Panc1 (cell line): Measurements from ENCODE around the gene ABCB4. TPM values are rescaled to one million over a fixed set of nuclear protein-coding genes. Genes with fewer than 3 reads are reported as not detected.

ENCODE experiments used
- ATAC-seq: fragments of 200-7000 bp; cut with Tn5 transposase; 2 replicates; pipeline ENCODE4 v1.9.1; 2020; ENCODE audit warnings: mild to moderate bottlenecking, moderate library complexity
- BruUV-seq: library from RNA; stranded (reverse); fragments of 400-500 nt; replicated peaks from 2 replicates; lab custom pipeline; 2021; lab: Mats Ljungman, UMichigan
- CTCF ChIA-PET: fragments of 300-600 bp; sonication (Branson Sonifier 250); formaldehyde crosslinking; loops from one replicate; lab custom pipeline; 2022; ENCODE audit warnings: antibody characterized with exemption; lab: Charles Lee
- POLR2A ChIA-PET: fragments of 300-600 bp; sonication (Branson Sonifier 250); formaldehyde crosslinking; loops from one replicate; lab custom pipeline; 2022; ENCODE audit warnings: antibody characterized with exemption; lab: Charles Lee
- DNase-seq: peaks from one replicate; pipeline ENCODE4 v3.0.0-alpha.2; 2010; ENCODE audit warnings: low read depth, low spot score
- H3K27ac ChIP-seq: 2 replicates; pipeline ENCODE4 v1.5.1; 2011; ENCODE audit warnings: mild to moderate bottlenecking, low read length, inconsistent platforms
- H3K27me3 ChIP-seq: fragments of 200-500 bp; sonication (Bioruptor generic); 2 replicates; pipeline ENCODE4 v1.6.0; 2014; ENCODE audit warnings: low read length, inconsistent platforms; ENCODE audit not compliant: control insufficient read depth, insufficient read depth
- H3K36me3 ChIP-seq: fragments of 200-500 bp; sonication (Bioruptor generic); 2 replicates; pipeline ENCODE4 v1.5.1; 2014; ENCODE audit warnings: inconsistent platforms, mild to moderate bottlenecking, low read length, moderate library complexity; ENCODE audit not compliant: control insufficient read depth, insufficient read depth
- H3K4me1 ChIP-seq: 2 replicates; pipeline ENCODE4 v1.5.1; 2011; ENCODE audit warnings: inconsistent platforms, mild to moderate bottlenecking, low read length, moderate library complexity; ENCODE audit not compliant: control insufficient read depth, insufficient read depth
- H3K4me3 ChIP-seq, 2 experiments: 2 replicates each; pipeline ENCODE4 v1.5.1; 2011 to 2012; ENCODE audit warnings: low read depth in 2 of 2, low read length in 2 of 2, mild to moderate bottlenecking in 2 of 2, inconsistent platforms in 1 of 2, moderate library complexity in 1 of 2
- H3K9me3 ChIP-seq: fragments of 200-500 bp; sonication (Bioruptor generic); 2 replicates; pipeline ENCODE4 v1.5.1; 2014; ENCODE audit warnings: low read depth, mild to moderate bottlenecking, inconsistent platforms, low read length, moderate library complexity; ENCODE audit not compliant: control insufficient read depth, insufficient read depth
- POLR2AphosphoS5 ChIP-seq: IDR thresholded peaks from 2 replicates; pipeline ENCODE4 v1.6.1; 2012; ENCODE audit warnings: mild to moderate bottlenecking, low read depth, low read length, moderate library complexity
- SIN3A ChIP-seq: IDR thresholded peaks from 2 replicates; pipeline ENCODE4 v1.6.1; 2012; ENCODE audit warnings: low read depth, mild to moderate bottlenecking, low read length, moderate library complexity, borderline replicate concordance; ENCODE audit not compliant: insufficient read depth
- TCF7L2 ChIP-seq: IDR thresholded peaks from 2 replicates; pipeline ENCODE4 v1.6.1; 2011; ENCODE audit warnings: mild to moderate bottlenecking, low read depth, low read length, inconsistent platforms
- in situ Hi-C: cut with HindIII; loops from 2 replicates; pipeline ENCODE4 v1.10.0; 2016; ENCODE audit warnings: low sequenced_read_pairs, low pct_unique_long_range_greater_than_20kb
- intact Hi-C: fragments of 100-400 bp; cut with micrococcal nuclease; formaldehyde crosslinking; loops from one replicate; pipeline ENCODE4 v1.10.0; 2022; ENCODE audit not compliant: unreplicated experiment
- total RNA-seq: library from RNA; stranded (reverse); gene quantifications from one replicate; pipeline ENCODE4 v1.2.1, GENCODE V29; 2021; ENCODE audit not compliant: unreplicated experiment
- TF ChIP-seq, protein P1 (sequence below), 2 experiments: IDR thresholded peaks; 2 replicates each; pipeline ENCODE4 v1.6.1; 2011 to 2012; ENCODE audit warnings: low read depth in 2 of 2, control low read depth in 1 of 2, low read length in 1 of 2, mild to moderate bottlenecking in 1 of 2, moderate library complexity in 1 of 2; ENCODE audit not compliant: insufficient read depth in 1 of 2
- TF ChIP-seq, protein P2 (sequence below): fragments of 450-650 bp; IDR thresholded peaks from 2 replicates; pipeline ENCODE4 v1.5.1; 2017; ENCODE audit warnings: mild to moderate bottlenecking

The ABCB4 gene
- total RNA-seq, 1 experiment from 2014 or later = 0.18 TPM

DNA sequence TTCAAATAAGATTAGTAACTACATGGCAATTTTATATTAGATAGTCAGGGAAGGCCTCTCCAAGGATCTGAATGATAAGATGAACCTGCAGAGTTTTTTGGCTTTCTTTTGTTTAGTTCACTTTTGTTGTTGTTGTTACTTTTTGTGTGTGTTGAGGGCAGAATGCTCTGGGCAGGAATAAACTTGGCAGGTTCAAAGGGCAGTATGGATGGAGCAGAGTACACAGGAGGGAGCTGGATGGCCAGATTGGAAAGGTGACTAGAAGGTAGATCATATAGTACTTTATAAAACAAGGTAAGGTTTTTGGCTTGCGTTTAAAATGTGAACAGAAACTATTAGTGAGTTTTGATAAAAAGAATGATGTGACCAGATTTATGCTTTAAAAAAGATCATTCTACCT lies 112.1 kb downstream of the ABCB4 start:
- Histone ChIP-seq H3K27me3 (no peaks in the 10 kb centered on the region), H3K36me3 (no peaks in the 10 kb centered on the region; the same call in 1 of the 2 replicates), H3K4me1 (no peaks in the 10 kb centered on the region), H3K9me3 (no peaks in the 10 kb centered on the region), H3K4me3 (no peak overlapping the region), H3K27ac (no peak overlapping the region)
- BruUV-seq = no TSS peak
- DNase-seq = no peak
- intact Hi-C loops (no loop called here), in situ Hi-C loops (no loop called here)
- no peak for TF ChIP-seq POLR2AphosphoS5
- TF ChIP-seq, protein P1, sequence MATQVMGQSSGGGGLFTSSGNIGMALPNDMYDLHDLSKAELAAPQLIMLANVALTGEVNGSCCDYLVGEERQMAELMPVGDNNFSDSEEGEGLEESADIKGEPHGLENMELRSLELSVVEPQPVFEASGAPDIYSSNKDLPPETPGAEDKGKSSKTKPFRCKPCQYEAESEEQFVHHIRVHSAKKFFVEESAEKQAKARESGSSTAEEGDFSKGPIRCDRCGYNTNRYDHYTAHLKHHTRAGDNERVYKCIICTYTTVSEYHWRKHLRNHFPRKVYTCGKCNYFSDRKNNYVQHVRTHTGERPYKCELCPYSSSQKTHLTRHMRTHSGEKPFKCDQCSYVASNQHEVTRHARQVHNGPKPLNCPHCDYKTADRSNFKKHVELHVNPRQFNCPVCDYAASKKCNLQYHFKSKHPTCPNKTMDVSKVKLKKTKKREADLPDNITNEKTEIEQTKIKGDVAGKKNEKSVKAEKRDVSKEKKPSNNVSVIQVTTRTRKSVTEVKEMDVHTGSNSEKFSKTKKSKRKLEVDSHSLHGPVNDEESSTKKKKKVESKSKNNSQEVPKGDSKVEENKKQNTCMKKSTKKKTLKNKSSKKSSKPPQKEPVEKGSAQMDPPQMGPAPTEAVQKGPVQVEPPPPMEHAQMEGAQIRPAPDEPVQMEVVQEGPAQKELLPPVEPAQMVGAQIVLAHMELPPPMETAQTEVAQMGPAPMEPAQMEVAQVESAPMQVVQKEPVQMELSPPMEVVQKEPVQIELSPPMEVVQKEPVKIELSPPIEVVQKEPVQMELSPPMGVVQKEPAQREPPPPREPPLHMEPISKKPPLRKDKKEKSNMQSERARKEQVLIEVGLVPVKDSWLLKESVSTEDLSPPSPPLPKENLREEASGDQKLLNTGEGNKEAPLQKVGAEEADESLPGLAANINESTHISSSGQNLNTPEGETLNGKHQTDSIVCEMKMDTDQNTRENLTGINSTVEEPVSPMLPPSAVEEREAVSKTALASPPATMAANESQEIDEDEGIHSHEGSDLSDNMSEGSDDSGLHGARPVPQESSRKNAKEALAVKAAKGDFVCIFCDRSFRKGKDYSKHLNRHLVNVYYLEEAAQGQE (IDR thresholded peaks at IDR 0.05; ENCODE audit: insufficient read depth in 1 of 2, low read depth in 2 of 2, low read length in 1 of 2) = no peak
- TF ChIP-seq, protein P2, sequence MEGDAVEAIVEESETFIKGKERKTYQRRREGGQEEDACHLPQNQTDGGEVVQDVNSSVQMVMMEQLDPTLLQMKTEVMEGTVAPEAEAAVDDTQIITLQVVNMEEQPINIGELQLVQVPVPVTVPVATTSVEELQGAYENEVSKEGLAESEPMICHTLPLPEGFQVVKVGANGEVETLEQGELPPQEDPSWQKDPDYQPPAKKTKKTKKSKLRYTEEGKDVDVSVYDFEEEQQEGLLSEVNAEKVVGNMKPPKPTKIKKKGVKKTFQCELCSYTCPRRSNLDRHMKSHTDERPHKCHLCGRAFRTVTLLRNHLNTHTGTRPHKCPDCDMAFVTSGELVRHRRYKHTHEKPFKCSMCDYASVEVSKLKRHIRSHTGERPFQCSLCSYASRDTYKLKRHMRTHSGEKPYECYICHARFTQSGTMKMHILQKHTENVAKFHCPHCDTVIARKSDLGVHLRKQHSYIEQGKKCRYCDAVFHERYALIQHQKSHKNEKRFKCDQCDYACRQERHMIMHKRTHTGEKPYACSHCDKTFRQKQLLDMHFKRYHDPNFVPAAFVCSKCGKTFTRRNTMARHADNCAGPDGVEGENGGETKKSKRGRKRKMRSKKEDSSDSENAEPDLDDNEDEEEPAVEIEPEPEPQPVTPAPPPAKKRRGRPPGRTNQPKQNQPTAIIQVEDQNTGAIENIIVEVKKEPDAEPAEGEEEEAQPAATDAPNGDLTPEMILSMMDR = no peak
- no peak for TF ChIP-seq TCF7L2
- TF ChIP-seq SIN3A = no peak
- ChIA-PET POLR2A (no interaction called here), CTCF (no interaction called here)
- no peak for ATAC-seq

DNA sequence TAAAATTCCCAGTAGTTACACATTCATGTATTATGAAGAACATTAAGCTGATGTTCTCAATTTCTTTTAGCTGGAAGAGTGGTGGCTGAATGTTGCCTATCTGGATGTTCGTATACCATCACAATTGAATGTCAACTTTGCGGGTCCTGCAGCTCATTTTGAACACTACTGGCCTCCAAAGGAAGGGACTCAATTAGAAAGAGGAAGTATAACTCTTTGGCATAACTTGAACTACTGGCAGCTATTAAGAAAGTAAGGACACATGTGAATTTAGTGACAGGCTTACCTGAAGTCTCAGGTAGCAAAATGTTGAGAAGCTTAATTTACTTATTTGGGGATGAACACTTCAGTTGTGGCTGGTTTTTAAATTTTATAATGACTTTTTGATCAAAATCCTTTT lies 114.2 kb downstream of the ABCB4 start:
- Histone ChIP-seq H3K27ac (no peak overlapping the region), H3K36me3 (no peaks in the 10 kb centered on the region; the same call in 1 of the 2 replicates), H3K9me3 (no peaks in the 10 kb centered on the region), H3K4me1 (no peaks in the 10 kb centered on the region), H3K27me3 (no peaks in the 10 kb centered on the region), H3K4me3 (no peak overlapping the region)
- in situ Hi-C loops (no loop called here), intact Hi-C loops (no loop called here)
- POLR2A ChIA-PET = no interaction called here
- TF ChIP-seq, protein P2 = no peak
- TF ChIP-seq, protein P1 (IDR thresholded peaks at IDR 0.05; ENCODE audit: insufficient read depth in 1 of 2, low read depth in 2 of 2, low read length in 1 of 2) = no peak
- TF ChIP-seq POLR2AphosphoS5 (no peak), SIN3A (no peak), TCF7L2 (no peak)
- BruUV-seq = no TSS peak
- CTCF ChIA-PET = no interaction called here
- no peak for DNase-seq
- no peak for ATAC-seq
